ENCODE data around the gene POLG. TPM values are rescaled to one million over a fixed set of nuclear protein-coding genes. Genes with fewer than 3 reads are reported as not detected.

Gene POLG
- polyA plus RNA-seq, 1 experiment: 17.6 TPM

GRCh38 chr15:89319678-89320077 is 14.9 kb downstream of the POLG start:
- no peak for DNase-seq (ENCODE audit: low read depth)
- H3K4me3 ChIP-seq (ENCODE audit: low read depth, low read length): no peak overlapping the region
- no peaks in the 10 kb centered on the region for H3K27me3 ChIP-seq (ENCODE audit: control insufficient read depth, insufficient read depth, low read length)
- ChIA-PET POLR2A (no interaction called here), CTCF (interaction anchor here (1.0 to 1.4 kb wide), 2 partner anchors 10 to 113 kb away, joined by 4 to 6 read pairs; no protein-coding TSS in a partner anchor)
- H3K36me3 ChIP-seq (ENCODE audit: control insufficient read depth, insufficient read depth, low read length): peaks cover 66% of the 10 kb centered on the region
- TF ChIP-seq CTCF (IDR thresholded peaks at IDR 0.05; ENCODE audit: insufficient read depth, low read depth, low read length): no peak

GRCh38 chr15:89317186-89317720 is 17.4 kb downstream of the POLG start:
- Histone ChIP-seq H3K36me3 (ENCODE audit: control insufficient read depth, insufficient read depth, low read length) (peaks cover 47% of the 10 kb centered on the region), H3K27me3 (ENCODE audit: control insufficient read depth, insufficient read depth, low read length) (no peaks in the 10 kb centered on the region), H3K4me3 (ENCODE audit: low read depth, low read length) (no peak overlapping the region)
- DNase-seq (ENCODE audit: low read depth): no peak
- no peak for TF ChIP-seq CTCF (IDR thresholded peaks at IDR 0.05; ENCODE audit: insufficient read depth, low read depth, low read length)
- ChIA-PET CTCF (interaction anchor here (1.7 kb wide), 1 partner anchor 19 kb away, joined by 4 read pairs; no protein-coding TSS in a partner anchor), POLR2A (no interaction called here)

DNA sequence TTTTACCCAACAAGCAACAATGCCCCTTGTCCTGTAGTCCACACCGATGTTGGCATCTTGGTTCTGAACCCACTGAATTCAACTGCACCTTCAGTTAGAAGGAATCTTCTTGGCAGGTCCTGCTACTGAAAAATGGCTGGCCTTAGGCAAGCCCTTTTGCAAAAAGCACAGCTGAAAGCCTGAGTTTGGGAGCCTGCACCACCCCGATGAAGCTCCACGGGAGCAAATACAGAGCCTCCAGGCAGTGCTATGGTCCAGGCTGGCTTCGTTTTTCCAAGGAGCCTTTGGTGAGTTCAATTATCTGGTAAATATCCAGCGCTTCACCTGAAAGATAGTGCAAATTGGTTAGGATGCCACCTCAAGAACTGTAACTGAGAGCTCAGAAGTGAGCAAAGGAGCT is 18.1 kb downstream of the POLG start:
- DNase-seq (ENCODE audit: low read depth): no peak
- Histone ChIP-seq H3K27me3 (ENCODE audit: control insufficient read depth, insufficient read depth, low read length) (no peaks in the 10 kb centered on the region), H3K4me3 (ENCODE audit: low read depth, low read length) (no peak overlapping the region), H3K36me3 (ENCODE audit: control insufficient read depth, insufficient read depth, low read length) (peaks cover 40% of the 10 kb centered on the region)
- TF ChIP-seq CTCF (IDR thresholded peaks at IDR 0.05; ENCODE audit: insufficient read depth, low read depth, low read length): no peak
- ChIA-PET CTCF (interaction anchor here (0.6 kb wide), 1 partner anchor 18 kb away, joined by 3 read pairs; the partner anchor contains the start of gene POLG), POLR2A (no interaction called here)

GRCh38 chr15:89315375-89315929 is 19.2 kb downstream of the POLG start:
- H3K4me3 ChIP-seq (ENCODE audit: low read depth, low read length): no peak overlapping the region
- POLR2A ChIA-PET: no interaction called here
- no peaks in the 10 kb centered on the region for H3K27me3 ChIP-seq (ENCODE audit: control insufficient read depth, insufficient read depth, low read length)
- CTCF ChIA-PET: interaction anchor here (1.1 to 1.4 kb wide), 2 partner anchors 10 to 18 kb away, joined by 3 to 4 read pairs; no protein-coding TSS in a partner anchor
- H3K36me3 ChIP-seq (ENCODE audit: control insufficient read depth, insufficient read depth, low read length): peaks cover 32% of the 10 kb centered on the region
- no peak for DNase-seq (ENCODE audit: low read depth)
- TF ChIP-seq CTCF (IDR thresholded peaks at IDR 0.05; ENCODE audit: insufficient read depth, low read depth, low read length): no peak

DNA sequence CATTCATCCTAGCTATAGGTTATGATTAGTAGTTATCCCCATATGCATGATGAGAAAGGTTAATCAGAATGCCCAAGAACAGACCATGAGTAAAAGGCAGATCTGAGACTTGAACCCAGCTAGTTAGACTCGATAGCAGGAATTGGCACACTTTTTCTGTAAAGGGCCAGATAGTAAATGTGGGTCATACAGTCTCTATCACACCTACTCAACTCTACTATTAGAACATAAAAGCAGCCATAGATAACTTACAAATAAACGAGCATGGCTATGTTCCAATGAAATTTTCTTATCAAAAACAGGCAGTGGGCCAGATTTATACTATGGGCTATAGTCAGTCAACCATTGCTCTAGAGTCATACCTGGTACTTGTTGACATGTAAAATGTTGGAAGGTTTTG is 24.6 kb downstream of the POLG start:
- TF ChIP-seq CTCF (IDR thresholded peaks at IDR 0.05; ENCODE audit: insufficient read depth, low read depth, low read length): no peak
- CTCF ChIA-PET: interaction anchor here (1.1 to 1.9 kb wide), 2 partner anchors 9 to 17 kb away, joined by 4 read pairs; no protein-coding TSS in a partner anchor
- Histone ChIP-seq H3K36me3 (ENCODE audit: control insufficient read depth, insufficient read depth, low read length) (peaks cover 1% of the 10 kb centered on the region; the same call in 1 of the 2 replicates), H3K27me3 (ENCODE audit: control insufficient read depth, insufficient read depth, low read length) (no peaks in the 10 kb centered on the region), H3K4me3 (ENCODE audit: low read depth, low read length) (no peak overlapping the region)
- no peak for DNase-seq (ENCODE audit: low read depth)
- POLR2A ChIA-PET: no interaction called here
